HUES48 (cell line): ENCODE data around the gene RNF121.

ENCODE experiments used
- H3K27ac ChIP-seq: one replicate; pipeline ENCODE4 v1.7.0; 2013; ENCODE audit warnings: low read depth, low read length, inconsistent platforms
- H3K27me3 ChIP-seq: 2 replicates; pipeline ENCODE4 v1.6.1; 2013; ENCODE audit warnings: mild to moderate bottlenecking, low read length; ENCODE audit not compliant: control insufficient read depth, insufficient read depth
- H3K36me3 ChIP-seq: 2 replicates; pipeline ENCODE4 v1.6.1; 2013; ENCODE audit warnings: low read length; ENCODE audit not compliant: control insufficient read depth, insufficient read depth
- H3K4me1 ChIP-seq: 2 replicates; pipeline ENCODE4 v1.6.1; 2013; ENCODE audit warnings: mild to moderate bottlenecking, low read length; ENCODE audit not compliant: control insufficient read depth, insufficient read depth
- H3K4me3 ChIP-seq: 2 replicates; pipeline ENCODE4 v1.5.1; 2013; ENCODE audit warnings: mild to moderate bottlenecking, low read depth, low read length
- H3K9ac ChIP-seq: 2 replicates; pipeline ENCODE4 v1.6.1; 2013; ENCODE audit warnings: mild to moderate bottlenecking, low read depth, low read length, moderate library complexity
- H3K9me3 ChIP-seq: 2 replicates; pipeline ENCODE4 v1.6.1; 2013; ENCODE audit warnings: low read length; ENCODE audit not compliant: control insufficient read depth, insufficient read depth

Gene RNF121

DNA sequence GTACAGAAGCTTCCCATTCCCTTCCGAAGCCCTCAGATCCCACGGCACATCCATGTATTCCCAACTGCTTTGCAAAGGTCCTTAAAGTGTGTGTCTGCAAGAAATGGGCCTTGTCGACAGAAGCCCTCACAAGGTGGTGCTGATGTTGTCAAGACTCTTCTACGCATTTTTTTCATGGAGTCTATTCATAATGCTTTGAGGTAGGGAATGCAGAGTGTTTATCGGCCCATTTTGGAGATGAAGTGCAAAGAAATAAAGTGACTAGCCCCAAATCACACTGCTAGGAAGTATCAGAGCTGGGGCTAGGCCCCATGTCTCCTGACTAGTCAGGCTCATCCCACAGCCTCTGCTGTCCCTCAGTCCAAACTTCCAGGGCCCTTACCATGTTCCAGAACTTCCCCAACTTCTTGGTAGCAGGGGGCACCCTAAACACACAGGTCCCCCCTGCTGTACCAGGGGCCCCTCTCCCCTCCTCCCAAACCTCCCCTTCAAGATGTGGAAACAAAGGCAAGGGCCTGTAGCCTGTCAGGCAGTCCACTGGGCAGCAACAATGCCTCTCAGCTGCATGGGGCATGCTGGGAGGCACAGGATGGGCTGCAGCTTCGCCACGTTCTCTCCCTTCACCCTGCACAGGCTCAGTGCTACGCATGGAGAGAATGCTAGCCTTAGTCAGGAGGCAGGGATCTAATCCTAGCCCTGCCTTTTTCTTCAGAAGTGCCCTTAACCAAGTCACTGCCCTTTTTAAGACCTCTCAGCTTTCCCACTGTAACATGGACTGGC lies 77.7 kb downstream of the RNF121 start:
- H3K36me3 ChIP-seq = peaks cover 96% of the 10 kb centered on the region
- no peaks in the 10 kb centered on the region for H3K4me1 ChIP-seq
- no peak overlapping the region for H3K4me3 ChIP-seq
- no peak overlapping the region for H3K27ac ChIP-seq
- no peaks in the 10 kb centered on the region for H3K27me3 ChIP-seq
- H3K9me3 ChIP-seq = no peaks in the 10 kb centered on the region
- H3K9ac ChIP-seq = no peak overlapping the region

DNA sequence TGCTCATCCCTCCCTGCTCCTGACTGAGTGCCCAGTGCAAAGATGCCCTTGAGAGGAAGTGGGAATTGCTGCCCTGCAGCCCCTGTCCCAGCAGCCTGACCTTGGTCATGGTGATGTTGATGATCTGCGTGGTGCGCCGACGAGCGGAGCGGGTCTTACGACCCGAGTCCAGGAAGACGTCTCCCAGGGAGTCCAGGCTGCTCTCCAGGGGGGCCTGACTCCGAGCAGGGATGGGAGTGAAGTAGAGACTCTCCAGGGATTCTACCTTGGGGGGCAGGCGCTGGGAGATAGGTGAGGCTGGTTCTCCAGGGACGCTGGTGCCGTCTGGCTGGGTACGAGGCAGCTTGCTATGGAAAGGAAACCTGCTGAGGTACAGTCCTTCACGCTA lies 78.2 kb downstream of the RNF121 start:
- H3K27me3 ChIP-seq = no peaks in the 10 kb centered on the region
- H3K9me3 ChIP-seq = no peaks in the 10 kb centered on the region
- peaks cover 99% of the 10 kb centered on the region for H3K36me3 ChIP-seq
- no peak overlapping the region for H3K9ac ChIP-seq
- no peaks in the 10 kb centered on the region for H3K4me1 ChIP-seq
- H3K27ac ChIP-seq = no peak overlapping the region
- no peak overlapping the region for H3K4me3 ChIP-seq

DNA sequence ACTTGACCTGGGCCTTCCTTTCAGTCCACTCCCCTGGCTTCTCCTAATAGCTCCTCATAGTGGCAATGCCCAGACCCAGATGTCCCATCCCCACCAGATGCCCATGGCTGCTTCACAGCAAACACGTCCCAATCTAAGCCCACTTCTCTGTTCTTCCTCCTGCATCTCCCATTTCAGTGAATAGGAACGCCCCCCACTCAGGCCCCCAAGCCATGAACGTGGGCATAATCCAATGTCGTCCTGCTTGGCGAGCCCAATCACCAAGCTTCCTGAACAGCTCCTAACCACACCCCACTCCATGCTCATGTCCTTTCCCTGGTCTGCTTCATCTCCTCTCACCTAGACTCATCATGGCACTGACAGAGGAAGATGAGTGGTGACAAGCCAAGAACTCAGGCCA lies 78.7 kb downstream of the RNF121 start:
- no peak overlapping the region for H3K4me3 ChIP-seq
- no peak overlapping the region for H3K9ac ChIP-seq
- no peaks in the 10 kb centered on the region for H3K4me1 ChIP-seq
- no peaks in the 10 kb centered on the region for H3K9me3 ChIP-seq
- H3K27me3 ChIP-seq = no peaks in the 10 kb centered on the region
- H3K36me3 ChIP-seq = peaks cover 99% of the 10 kb centered on the region
- no peak overlapping the region for H3K27ac ChIP-seq

DNA sequence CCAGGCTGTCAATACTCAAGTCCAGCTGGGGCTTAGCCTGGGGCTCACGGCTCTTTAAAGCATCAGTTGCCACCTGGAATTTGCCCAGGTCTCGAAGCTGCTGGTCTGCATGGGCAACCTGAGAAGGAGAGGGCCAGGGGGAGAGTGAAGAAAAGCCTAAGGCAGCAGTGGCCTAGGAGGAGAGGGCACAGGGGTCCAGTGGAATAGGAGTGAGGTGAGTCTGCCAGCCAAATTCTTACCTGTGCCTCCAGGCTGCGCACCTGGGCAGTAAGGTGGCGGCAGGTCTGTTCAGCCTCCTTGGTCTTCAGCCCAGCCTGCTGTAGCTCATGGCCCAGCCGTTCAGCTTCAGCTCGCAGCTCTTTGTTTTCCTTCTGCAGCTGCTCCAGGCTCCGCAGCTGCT lies 79.9 kb downstream of the RNF121 start:
- Histone ChIP-seq H3K4me1 (no peaks in the 10 kb centered on the region), H3K9ac (no peak overlapping the region), H3K36me3 (peaks cover 99% of the 10 kb centered on the region), H3K27ac (no peak overlapping the region), H3K9me3 (no peaks in the 10 kb centered on the region), H3K4me3 (no peak overlapping the region), H3K27me3 (no peaks in the 10 kb centered on the region)

DNA sequence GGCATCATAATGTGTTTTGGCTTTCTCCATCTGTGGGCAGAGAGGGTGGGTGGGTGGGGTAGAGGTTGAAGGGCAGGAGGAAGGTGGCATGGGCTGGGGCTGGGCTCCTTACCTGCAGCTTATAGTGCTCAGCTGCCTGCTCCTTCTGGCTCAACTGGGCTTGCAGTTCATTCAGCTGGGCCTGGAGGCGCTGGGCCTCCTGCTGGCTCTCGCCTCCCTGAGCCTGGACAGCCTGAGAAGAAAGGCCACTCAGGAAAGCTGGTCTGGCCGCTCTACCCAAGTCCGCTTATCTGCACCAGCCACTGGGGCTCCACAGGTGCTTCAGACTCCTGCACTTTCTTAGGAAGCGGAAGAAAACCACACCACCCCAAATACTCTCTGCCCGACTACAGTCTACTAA lies 80.3 kb downstream of the RNF121 start:
- Histone ChIP-seq H3K4me3 (no peak overlapping the region), H3K4me1 (no peaks in the 10 kb centered on the region), H3K27ac (no peak overlapping the region), H3K9ac (no peak overlapping the region), H3K36me3 (peaks cover 99% of the 10 kb centered on the region), H3K27me3 (no peaks in the 10 kb centered on the region), H3K9me3 (no peaks in the 10 kb centered on the region)

DNA sequence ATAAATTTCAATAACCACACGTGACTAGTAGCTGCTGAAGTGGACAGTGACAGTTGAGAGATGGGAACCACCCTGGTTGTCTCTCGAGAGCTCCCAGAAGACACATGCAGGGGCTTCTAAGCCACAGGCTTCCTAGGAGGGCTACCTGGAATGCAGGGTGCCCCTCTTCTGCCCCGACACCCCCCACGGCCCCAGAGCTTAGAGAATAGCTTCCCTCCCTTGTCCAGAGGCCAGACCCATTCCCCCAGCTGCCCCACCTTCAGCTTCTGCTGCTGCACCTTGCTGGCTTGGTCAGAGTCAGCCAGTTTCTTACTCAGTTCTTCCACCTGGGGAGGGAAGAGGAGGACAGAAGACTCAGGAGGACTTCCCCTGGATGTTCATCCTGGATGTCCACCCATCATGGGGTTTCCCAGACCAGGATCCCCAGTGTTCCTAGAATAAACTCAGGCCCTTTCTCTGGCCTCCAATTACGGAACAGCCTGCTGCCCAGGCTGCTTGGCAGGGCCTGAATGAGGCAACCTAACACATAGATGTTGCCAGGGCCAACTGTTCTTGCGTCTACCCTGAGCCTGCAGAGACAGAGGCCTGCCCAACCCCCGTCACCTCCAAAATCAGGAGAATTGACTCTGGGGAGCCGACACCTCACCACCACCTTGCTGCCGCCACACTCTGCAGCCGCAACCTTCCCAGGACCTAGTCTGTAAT lies 81.8 kb downstream of the RNF121 start:
- H3K4me3 ChIP-seq = no peak overlapping the region
- no peaks in the 10 kb centered on the region for H3K4me1 ChIP-seq
- H3K9ac ChIP-seq = no peak overlapping the region
- H3K9me3 ChIP-seq = no peaks in the 10 kb centered on the region
- H3K27ac ChIP-seq = no peak overlapping the region
- peaks cover 99% of the 10 kb centered on the region for H3K36me3 ChIP-seq
- H3K27me3 ChIP-seq = no peaks in the 10 kb centered on the region

DNA sequence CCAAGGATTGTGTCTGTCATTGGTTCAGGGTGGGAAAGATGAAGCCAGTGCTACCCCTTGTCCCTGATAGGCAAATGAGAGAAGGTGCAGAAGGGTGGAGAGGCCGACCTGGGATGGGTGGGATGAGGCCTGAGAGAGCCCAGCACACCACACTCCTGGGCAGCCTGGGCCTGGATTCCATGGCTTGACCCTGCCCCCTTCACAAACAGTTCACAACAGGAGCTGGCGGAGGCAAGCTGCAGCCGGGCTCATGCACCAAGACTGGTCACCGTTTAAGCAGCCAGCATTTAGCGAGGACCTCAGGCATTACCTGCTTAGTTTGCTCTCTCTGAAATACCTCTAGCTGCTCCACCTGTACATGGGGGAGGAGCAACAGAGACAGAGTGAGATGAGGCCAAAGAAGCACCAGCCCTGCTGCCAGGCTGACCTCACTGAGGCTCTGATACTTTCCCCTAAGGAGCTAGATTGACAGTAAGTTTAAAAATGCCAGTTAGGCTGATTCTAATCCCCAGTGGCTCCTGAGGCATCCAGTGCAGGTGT lies 83.3 kb downstream of the RNF121 start:
- H3K36me3 ChIP-seq = peaks cover 99% of the 10 kb centered on the region
- H3K4me3 ChIP-seq = no peak overlapping the region
- H3K9ac ChIP-seq = no peak overlapping the region
- H3K27me3 ChIP-seq = no peaks in the 10 kb centered on the region
- H3K4me1 ChIP-seq = no peaks in the 10 kb centered on the region
- no peak overlapping the region for H3K27ac ChIP-seq
- no peaks in the 10 kb centered on the region for H3K9me3 ChIP-seq

DNA sequence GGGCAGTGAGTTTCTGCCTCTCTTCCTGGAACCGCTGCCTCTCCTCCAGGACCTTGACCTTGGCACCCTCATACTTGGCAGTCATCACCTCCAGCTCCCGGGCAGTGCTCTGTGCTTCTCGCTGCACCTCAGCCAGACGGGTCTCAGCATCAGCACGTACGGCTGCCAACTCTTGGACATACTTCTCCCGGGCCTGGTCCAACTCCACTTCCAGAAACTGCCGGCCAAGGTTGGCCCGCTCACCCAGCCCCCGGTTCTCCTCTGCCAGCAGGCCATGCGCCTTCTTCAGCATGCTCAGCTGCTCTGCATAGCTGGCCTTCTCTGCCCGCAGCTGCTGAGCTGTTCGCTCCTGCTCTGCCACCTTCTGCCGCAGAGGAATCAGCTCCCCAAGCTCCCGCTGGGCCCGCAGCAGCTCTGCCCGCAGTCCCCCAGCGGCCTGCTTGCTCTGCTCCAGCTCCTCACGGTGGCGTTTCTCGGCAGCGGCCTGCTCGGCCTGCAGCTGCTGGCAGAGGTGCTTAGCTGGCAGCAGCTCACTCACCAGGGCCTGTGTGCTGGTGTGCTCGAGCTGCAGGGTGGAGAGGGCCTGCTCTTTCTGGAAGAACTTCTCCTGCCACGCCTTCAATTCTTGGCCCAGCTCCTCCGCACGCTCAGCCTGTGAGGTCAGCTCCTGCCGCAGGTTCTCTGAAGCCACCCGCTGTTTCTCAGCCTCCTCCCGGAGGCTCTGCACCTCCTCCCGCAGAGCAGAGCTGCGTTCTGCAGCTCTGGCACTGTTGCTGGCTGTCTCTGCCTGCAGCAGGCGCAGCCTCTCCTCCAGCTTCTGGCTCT lies 84.3 kb downstream of the RNF121 start:
- Histone ChIP-seq H3K4me1 (no peaks in the 10 kb centered on the region), H3K27me3 (no peaks in the 10 kb centered on the region), H3K36me3 (peaks cover 99% of the 10 kb centered on the region), H3K9me3 (no peaks in the 10 kb centered on the region), H3K4me3 (no peak overlapping the region), H3K9ac (no peak overlapping the region), H3K27ac (no peak overlapping the region)

DNA sequence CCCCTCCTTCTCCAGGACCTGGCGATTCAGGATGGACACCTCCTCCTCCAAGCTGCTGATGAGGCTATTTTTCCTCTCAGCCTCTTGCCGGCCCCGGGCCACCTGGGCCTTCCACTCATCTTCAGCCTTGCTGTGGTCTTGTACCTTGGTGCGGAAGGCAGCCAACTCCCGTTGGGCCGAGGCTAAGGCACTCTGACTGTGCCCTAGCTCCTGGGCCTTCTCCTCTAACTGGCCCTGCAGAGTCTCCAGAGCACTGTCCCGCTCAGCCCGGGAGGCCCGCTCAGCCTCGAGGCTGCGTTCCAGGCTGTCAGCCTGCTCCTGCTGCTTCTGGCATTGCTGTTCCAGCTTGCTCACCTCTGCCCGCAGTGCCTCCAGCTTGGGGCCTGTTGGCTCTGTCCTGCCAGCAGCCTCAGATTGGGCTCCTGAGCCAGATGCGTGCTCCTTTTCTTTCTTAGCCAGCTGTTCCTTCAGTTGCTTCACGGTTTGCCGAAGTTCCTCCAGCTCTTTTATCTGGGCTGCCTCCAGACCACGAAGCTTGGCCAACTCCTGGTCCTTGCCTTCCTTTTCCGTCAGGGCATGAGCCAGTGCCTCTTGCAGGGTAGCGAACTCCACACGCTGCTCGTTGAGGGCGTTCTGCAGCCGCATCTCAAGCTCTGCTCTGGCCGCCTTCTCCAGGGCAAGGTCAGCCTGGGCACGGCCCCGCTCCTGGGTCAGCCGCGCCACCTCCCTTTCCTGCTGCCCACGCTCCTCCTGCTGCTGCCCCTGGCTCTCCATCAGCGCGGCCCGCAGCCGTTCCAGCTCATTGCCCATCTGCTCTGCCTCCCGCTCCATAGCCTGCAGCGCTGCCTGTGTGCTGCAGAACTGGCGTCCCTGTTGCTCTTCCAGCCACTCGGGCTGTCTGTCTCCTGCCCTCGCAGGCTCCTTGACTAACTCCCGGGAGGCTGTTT lies 85.2 kb downstream of the RNF121 start:
- H3K4me1 ChIP-seq = no peaks in the 10 kb centered on the region
- no peak overlapping the region for H3K9ac ChIP-seq
- no peak overlapping the region for H3K27ac ChIP-seq
- no peaks in the 10 kb centered on the region for H3K9me3 ChIP-seq
- H3K27me3 ChIP-seq = no peaks in the 10 kb centered on the region
- H3K36me3 ChIP-seq = peaks cover 100% of the 10 kb centered on the region
- no peak overlapping the region for H3K4me3 ChIP-seq

DNA sequence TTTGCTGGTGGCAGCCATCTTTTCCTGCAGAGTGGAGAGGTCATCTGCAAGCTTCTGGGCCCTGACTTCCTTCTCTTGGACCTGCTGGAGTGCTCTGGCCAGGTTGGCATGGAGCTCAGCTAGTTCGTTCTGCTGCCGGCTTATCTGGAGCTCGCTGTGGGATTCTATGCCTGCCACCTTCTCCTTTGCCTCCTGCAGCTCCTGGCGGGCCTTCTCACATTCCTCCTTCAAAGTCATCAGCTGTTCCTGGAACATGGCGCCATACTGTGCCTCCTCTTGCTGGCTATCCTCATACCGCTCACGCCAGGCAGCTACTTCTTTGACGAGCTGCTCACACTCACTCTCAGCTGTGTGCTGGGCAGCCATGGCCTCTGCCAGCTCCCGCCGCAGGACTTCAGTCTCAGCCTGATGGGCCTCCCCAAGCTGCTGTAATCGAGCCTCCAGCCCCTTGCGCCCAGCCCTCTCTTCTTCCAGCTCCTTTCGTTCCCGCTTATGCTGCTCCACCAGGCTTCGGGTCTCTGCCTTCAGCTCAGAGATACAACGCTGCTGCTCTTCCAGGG lies 86.0 kb downstream of the RNF121 start:
- Histone ChIP-seq H3K4me1 (no peaks in the 10 kb centered on the region), H3K9ac (no peak overlapping the region), H3K36me3 (peaks cover 100% of the 10 kb centered on the region), H3K4me3 (no peak overlapping the region), H3K27me3 (no peaks in the 10 kb centered on the region), H3K27ac (no peak overlapping the region), H3K9me3 (no peaks in the 10 kb centered on the region)
